HG03342 (cell line): ENCODE measurements around the gene CDKN2C.
"Not testable (repeated sequence)": the region's sequence is repeated elsewhere in the genome, so short reads cannot be mapped to it uniquely, and the experiment has no call there.

Source experiments
- ATAC-seq: cut with Tn5 transposase; IDR thresholded peaks from one replicate; pipeline ENCODE4 v1.9.1; 2021; ENCODE audit warnings: mild to moderate bottlenecking, moderate library complexity; ENCODE audit not compliant: unreplicated experiment

The CDKN2C gene

GRCh38 chr1:50969611-50970508 is at the start of gene CDKN2C:
CDKN2C (plus strand) TSS chr1:50970245; CDS start chr1:50970369, 124 bp downstream.
- peak; percentile 29 for ATAC-seq

- no peak for ATAC-seq
Observed at GRCh38 chr1:50920409-50920808, 49.6 kb upstream of the CDKN2C start.

- ATAC-seq, result no peak
Observed at GRCh38 chr1:50921029-50921428, 49.0 kb upstream of the CDKN2C start.

- ATAC-seq, result no peak
Observed at GRCh38 chr1:50923564-50923963, 46.5 kb upstream of the CDKN2C start.

- no peak for ATAC-seq
Observed at GRCh38 chr1:50929376-50929958, 40.6 kb upstream of the CDKN2C start.

GRCh38 chr1:50930193-50930592 is 39.9 kb upstream of the CDKN2C start:
- peak; percentile 81 for ATAC-seq

- no peak for ATAC-seq
Observed at GRCh38 chr1:50930965-50931737, 38.9 kb upstream of the CDKN2C start.

- not testable (repeated sequence) for ATAC-seq
Observed at GRCh38 chr1:50932043-50932442, 38.0 kb upstream of the CDKN2C start.

- ATAC-seq, result not testable (repeated sequence)
Observed at GRCh38 chr1:50933770-50934169, 36.3 kb upstream of the CDKN2C start.

GRCh38 chr1:50934838-50935237 is 35.2 kb upstream of the CDKN2C start:
- no peak for ATAC-seq

GRCh38 chr1:50935276-50935675 is 34.8 kb upstream of the CDKN2C start:
- not testable (repeated sequence) for ATAC-seq

- ATAC-seq, result no peak
Observed at GRCh38 chr1:50936321-50936720, 33.7 kb upstream of the CDKN2C start.

GRCh38 chr1:50940291-50940690 is 29.8 kb upstream of the CDKN2C start:
- ATAC-seq, result no peak

- ATAC-seq, result no peak
Observed at GRCh38 chr1:50942334-50942733, 27.7 kb upstream of the CDKN2C start.

GRCh38 chr1:50949286-50949982 is 20.6 kb upstream of the CDKN2C start:
- ATAC-seq, result no peak

- no peak for ATAC-seq
Observed at GRCh38 chr1:50950396-50950795, 19.6 kb upstream of the CDKN2C start.

- ATAC-seq, result not testable (repeated sequence)
Observed at GRCh38 chr1:50952566-50952965, 17.5 kb upstream of the CDKN2C start.

GRCh38 chr1:50955116-50955515 is 14.9 kb upstream of the CDKN2C start:
- ATAC-seq, result no peak

GRCh38 chr1:50959303-50959912 is 10.6 kb upstream of the CDKN2C start:
- no peak for ATAC-seq
